Transverse colon (tissue), 4 donors: Measurements from ENCODE around the gene BAIAP2. TPM values are rescaled to one million over a fixed set of nuclear protein-coding genes. Genes with fewer than 3 reads are reported as not detected.

ENCODE experiments used
- DNase-seq: peaks from one replicate; pipeline ENCODE4 v3.0.0-alpha.2; 2019
- H3K27ac ChIP-seq, 4 donors: fragments of 200-600 bp; sonication (generic); 2 replicates each; pipeline ENCODE4 v1.5.1; 2016 to 2018; ENCODE audit warnings: inconsistent platforms in 4 of 4
- H3K27me3 ChIP-seq: fragments of 200-600 bp; sonication (generic); 2 replicates; pipeline ENCODE4 v1.5.1; 2017; ENCODE audit warnings: inconsistent platforms
- H3K36me3 ChIP-seq, 4 donors: fragments of 200-600 bp; sonication (generic); 2 replicates each; pipeline ENCODE4 v1.5.1; 2017 to 2019; ENCODE audit warnings: inconsistent platforms in 4 of 4
- H3K4me1 ChIP-seq, 4 donors: fragments of 200-600 bp; sonication (generic); 2 replicates each; pipeline ENCODE4 v1.5.1; 2017 to 2020; ENCODE audit warnings: inconsistent platforms in 4 of 4
- H3K4me3 ChIP-seq, 4 donors: fragments of 200-600 bp; sonication (generic); 1 replicate in 1 of 4; 2 replicates in 3 of 4; pipeline versions ENCODE4 v1.5.1 to v1.6.1; 2017 to 2019; ENCODE audit warnings: inconsistent platforms in 4 of 4
- H3K9me3 ChIP-seq, 2 donors: fragments of 200-600 bp; sonication (generic); 2 replicates each; pipeline ENCODE4 v1.5.1; 2017 to 2019; ENCODE audit warnings: inconsistent platforms in 2 of 2
- EP300 ChIP-seq: sonication (generic); formaldehyde crosslinking; IDR thresholded peaks from one replicate; pipeline ENCODE4 v1.6.1; 2017; ENCODE audit warnings: antibody characterized with exemption, low read depth
- POLR2A ChIP-seq: fragments of 450-650 bp; IDR thresholded peaks from one replicate; pipeline ENCODE4 v1.6.1; 2016; ENCODE audit warnings: antibody characterized with exemption, mild to moderate bottlenecking, moderate library complexity
- POLR2AphosphoS5 ChIP-seq, 3 donors: sonication (generic); formaldehyde crosslinking; IDR thresholded peaks; one replicate each; pipeline ENCODE4 v1.6.1; 2016; ENCODE audit warnings: antibody characterized with exemption in 3 of 3
- WGBS, 2 donors: methylation state at CpG; one replicate each; pipeline ENCODE4 v1.1.5; 2018; ENCODE audit warnings: low coverage in 1 of 2; 5-methylcytosine and 5-hydroxymethylcytosine counted together
- in situ Hi-C, 4 donors: fragments of 200-750 bp; cut with MboI; loops; one replicate each; pipeline versions ENCODE4 v1.15.0 to v1.15.1; 2017; ENCODE audit warnings: low sequenced_read_pairs in 3 of 4, low pct_ligation_motif_present in 1 of 4, low pct_unique_long_range_greater_than_20kb in 1 of 4
- intact Hi-C: fragments of 100-400 bp; cut with DNase I; formaldehyde crosslinking; loops from one replicate; pipeline ENCODE4 v1.15.1; 2023; ENCODE audit warnings: low total_unique reads
- total RNA-seq, 4 donors: library from RNA; depleted of rRNA; stranded (reverse); fragments of >200 nt; gene quantifications; one replicate each; pipeline ENCODE4 v1.1.0, GENCODE V29; 2016
- TF ChIP-seq, protein P1 (sequence below), 5 experiments: fragments of 200-600 bp in 3 of 5; fragments of 450-650 bp in 2 of 5; sonication (generic) in 3 of 5; IDR thresholded peaks; 1 replicate in 2 of 5; 2 replicates in 3 of 5; pipeline ENCODE4 v1.5.1; 2016 to 2017; ENCODE audit warnings: antibody characterized with exemption in 5 of 5, inconsistent platforms in 3 of 5, mild to moderate bottlenecking in 2 of 5, moderate library complexity in 1 of 5

Gene BAIAP2
- total RNA-seq, 4 donors from 2014 or later: 11.7 to 62.1 (median 39.6) TPM

GRCh38 chr17:81131486-81132196 lies 96.7 kb downstream of the BAIAP2 start:
- Histone ChIP-seq H3K4me3 (no peak overlapping the region), H3K27me3 (no peaks in the 10 kb centered on the region), H3K4me1 (peaks cover 0 to 13% (median 5%) of the 10 kb centered on the region in 4 donors), H3K9me3 (no peaks in the 10 kb centered on the region), H3K27ac (peak overlapping the region in 2 of 4 donors; percentile 14 to 47), H3K36me3 (no peaks in the 10 kb centered on the region)
- in situ Hi-C loops (no loop called here), intact Hi-C loops (no loop called here)
- DNase-seq: peak; percentile 62
- TF ChIP-seq, protein P1, sequence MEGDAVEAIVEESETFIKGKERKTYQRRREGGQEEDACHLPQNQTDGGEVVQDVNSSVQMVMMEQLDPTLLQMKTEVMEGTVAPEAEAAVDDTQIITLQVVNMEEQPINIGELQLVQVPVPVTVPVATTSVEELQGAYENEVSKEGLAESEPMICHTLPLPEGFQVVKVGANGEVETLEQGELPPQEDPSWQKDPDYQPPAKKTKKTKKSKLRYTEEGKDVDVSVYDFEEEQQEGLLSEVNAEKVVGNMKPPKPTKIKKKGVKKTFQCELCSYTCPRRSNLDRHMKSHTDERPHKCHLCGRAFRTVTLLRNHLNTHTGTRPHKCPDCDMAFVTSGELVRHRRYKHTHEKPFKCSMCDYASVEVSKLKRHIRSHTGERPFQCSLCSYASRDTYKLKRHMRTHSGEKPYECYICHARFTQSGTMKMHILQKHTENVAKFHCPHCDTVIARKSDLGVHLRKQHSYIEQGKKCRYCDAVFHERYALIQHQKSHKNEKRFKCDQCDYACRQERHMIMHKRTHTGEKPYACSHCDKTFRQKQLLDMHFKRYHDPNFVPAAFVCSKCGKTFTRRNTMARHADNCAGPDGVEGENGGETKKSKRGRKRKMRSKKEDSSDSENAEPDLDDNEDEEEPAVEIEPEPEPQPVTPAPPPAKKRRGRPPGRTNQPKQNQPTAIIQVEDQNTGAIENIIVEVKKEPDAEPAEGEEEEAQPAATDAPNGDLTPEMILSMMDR (IDR thresholded peaks at IDR 0.05): no peak
- TF ChIP-seq POLR2A (peak; percentile 17), EP300 (no peak), POLR2AphosphoS5 (IDR thresholded peaks at IDR 0.05) (peak in 1 of 3 donors; percentile 19)
- WGBS, 2 donors: 56% methylated on average over 10 of the region's 14 CpGs; no CpG with 5 or more reads in 1 of the 2 donors

- TF ChIP-seq POLR2A: no peak
- no peak for TF ChIP-seq EP300
- TF ChIP-seq POLR2AphosphoS5 (IDR thresholded peaks at IDR 0.05): no peak
- TF ChIP-seq, protein P1 (IDR thresholded peaks at IDR 0.05): no peak
- Histone ChIP-seq H3K4me1 (peaks cover 0 to 13% (median 5%) of the 10 kb centered on the region in 4 donors), H3K4me3 (no peak overlapping the region), H3K27me3 (no peaks in the 10 kb centered on the region), H3K27ac (peak overlapping the region in 2 of 4 donors; percentile 14 to 47), H3K9me3 (no peaks in the 10 kb centered on the region), H3K36me3 (no peaks in the 10 kb centered on the region)
- WGBS, 2 donors: 56% methylated on average over 10 of the region's 11 CpGs; no CpG with 5 or more reads in 1 of the 2 donors
- in situ Hi-C loops (no loop called here), intact Hi-C loops (no loop called here)
- DNase-seq: no peak
Measured at GRCh38 chr17:81132197-81132540, 97.2 kb downstream of the BAIAP2 start.

- 81% methylated on average over 19 of the region's 22 CpGs; no CpG with 5 or more reads in 1 of the 2 donors for WGBS, 2 donors
- no peak for DNase-seq
- Histone ChIP-seq H3K4me1 (peaks cover 0 to 13% (median 5%) of the 10 kb centered on the region in 4 donors), H3K27ac (no peak overlapping the region), H3K9me3 (no peaks in the 10 kb centered on the region), H3K36me3 (no peaks in the 10 kb centered on the region), H3K27me3 (no peaks in the 10 kb centered on the region), H3K4me3 (no peak overlapping the region)
- intact Hi-C loops (no loop called here), in situ Hi-C loops (no loop called here)
- TF ChIP-seq, protein P1 (IDR thresholded peaks at IDR 0.05): no peak
- no peak for TF ChIP-seq POLR2AphosphoS5 (IDR thresholded peaks at IDR 0.05)
Measured at GRCh38 chr17:81132770-81133723, 98.1 kb downstream of the BAIAP2 start.
